Neural cell (in vitro differentiated cells): ENCODE results near the gene C9orf72.

Source experiments
- CTCF ChIP-seq: fragments of 450-650 bp; IDR thresholded peaks from 2 replicates; pipeline ENCODE4 v1.5.1; 2014; ENCODE audit warnings: antibody characterized with exemption, mild to moderate bottlenecking, moderate library complexity; ENCODE audit not compliant: poor library complexity, severe bottlenecking
- EP300 ChIP-seq: fragments of 450-650 bp; conservative IDR thresholded peaks from 2 replicates; pipeline ENCODE4 v1.6.1; 2014; ENCODE audit warnings: antibody characterized with exemption, mild to moderate bottlenecking, moderate library complexity; ENCODE audit not compliant: poor library complexity, severe bottlenecking
- EZH2 ChIP-seq: fragments of 200-600, 300-800 bp; shearing (Covaris generic), sonication (generic); IDR thresholded peaks from 2 replicates; pipeline ENCODE4 v1.6.1; 2014; ENCODE audit warnings: antibody characterized with exemption, low read length, borderline replicate concordance, mild to moderate bottlenecking; ENCODE audit not compliant: insufficient read depth, poor library complexity, severe bottlenecking
- RAD21 ChIP-seq: fragments of 450-650 bp; conservative IDR thresholded peaks from 2 replicates; pipeline ENCODE4 v1.6.1; 2014; ENCODE audit warnings: antibody characterized with exemption, mild to moderate bottlenecking, moderate library complexity

- TF ChIP-seq CTCF (no peak), EZH2 (no peak), RAD21 (no peak), EP300 (no peak)
These were observed 45.6 kb downstream of the C9orf72 start for GRCh38 chr9:27527702-27528075.
